Keratinocyte (primary cell): ENCODE results near the gene CYTH1. TPM values are rescaled to one million over a fixed set of nuclear protein-coding genes. Genes with fewer than 3 reads are reported as not detected.

Experiments
- DNase-seq: peaks from one replicate; pipeline ENCODE4 v3.0.0-alpha.2; 2011; ENCODE audit warnings: low read depth, missing footprints, low spot score
- FAIRE-seq: peaks from 2 replicates; lab custom pipeline; 2011; peaks lifted over from hg19 to GRCh38; lab: Jason Lieb, UNC
- H2AFZ ChIP-seq: 2 replicates; pipeline ENCODE4 v1.6.0; 2012; ENCODE audit warnings: low read length, control low read depth, inconsistent platforms; ENCODE audit not compliant: control insufficient read depth
- H3K27ac ChIP-seq: 2 replicates; pipeline ENCODE4 v1.5.1; 2011; ENCODE audit warnings: low read length; ENCODE audit not compliant: control insufficient read depth, insufficient read depth
- H3K27me3 ChIP-seq: 3 replicates; pipeline ENCODE4 v1.6.0; 2011; ENCODE audit warnings: low read length; ENCODE audit not compliant: control insufficient read depth, insufficient read depth; ENCODE audit errors: extremely low read depth
- H3K36me3 ChIP-seq, 2 experiments: 2 replicates in 1 of 2; 3 replicates in 1 of 2; pipeline ENCODE4 v1.5.1; 2011; ENCODE audit warnings: low read length in 2 of 2, mild to moderate bottlenecking in 1 of 2; ENCODE audit not compliant: control insufficient read depth in 2 of 2, insufficient read depth in 2 of 2; ENCODE audit errors: extremely low read depth in 1 of 2
- H3K4me1 ChIP-seq: 3 replicates; pipeline ENCODE4 v1.5.1; 2011; ENCODE audit warnings: low read length; ENCODE audit not compliant: control insufficient read depth, insufficient read depth; ENCODE audit errors: extremely low read depth
- H3K4me2 ChIP-seq: 3 replicates; pipeline ENCODE4 v1.6.0; 2011; ENCODE audit warnings: low read depth, low read length; ENCODE audit not compliant: control insufficient read depth, insufficient read depth; ENCODE audit errors: extremely low read depth
- H3K4me3 ChIP-seq, 3 experiments: fragments of 200-600 bp in 1 of 3; sonication (generic) in 1 of 3; 2 replicates in 2 of 3; 3 replicates in 1 of 3; pipeline ENCODE4 v1.5.1; 2011 to 2016; ENCODE audit warnings: low read length in 3 of 3, mild to moderate bottlenecking in 3 of 3, control low read depth in 2 of 3, inconsistent platforms in 1 of 3, low read depth in 1 of 3, mixed read lengths in 1 of 3, mixed run types in 1 of 3, moderate library complexity in 1 of 3; ENCODE audit not compliant: control insufficient read depth in 2 of 3, insufficient read depth in 2 of 3; ENCODE audit errors: extremely low read depth in 1 of 3
- H3K79me2 ChIP-seq: 2 replicates; pipeline ENCODE4 v1.6.0; 2012; ENCODE audit warnings: low read length; ENCODE audit not compliant: control insufficient read depth, insufficient read depth
- H3K9ac ChIP-seq: 3 replicates; pipeline ENCODE4 v1.6.0; 2011; ENCODE audit warnings: low read length; ENCODE audit not compliant: control insufficient read depth, insufficient read depth; ENCODE audit errors: extremely low read depth
- H3K9me1 ChIP-seq: 3 replicates; pipeline ENCODE4 v1.6.0; 2011; ENCODE audit warnings: low read length; ENCODE audit not compliant: control insufficient read depth, insufficient read depth; ENCODE audit errors: extremely low read depth
- H3K9me3 ChIP-seq: 2 replicates; pipeline ENCODE4 v1.5.1; 2012; ENCODE audit warnings: low read depth, low read length; ENCODE audit not compliant: control insufficient read depth
- H4K20me1 ChIP-seq: 3 replicates; pipeline ENCODE4 v1.6.0; 2011; ENCODE audit warnings: low read length; ENCODE audit not compliant: control insufficient read depth, insufficient read depth; ENCODE audit errors: extremely low read depth
- EZH2 ChIP-seq: IDR thresholded peaks from one replicate; pipeline ENCODE4 v1.6.1; 2012; ENCODE audit warnings: inconsistent platforms, mild to moderate bottlenecking, low read length, moderate library complexity
- dilution Hi-C: fragments of 300-500 bp; cut with MboI; formaldehyde crosslinking; loops from one replicate; pipeline ENCODE4 v1.7.0; 2020; ENCODE audit warnings: low sequenced_read_pairs; ENCODE audit not compliant: extremely low pct_ligation_motif_present
- polyA plus RNA-seq, 5 experiments: library from polyadenylated mRNA; depleted of rRNA in 3 of 5; stranded (reverse) in 3 of 5; stranded (forward) in 1 of 5; unstranded in 1 of 5; fragments of >200 nt; gene quantifications; 1 replicate in 1 of 5; 2 replicates in 3 of 5; 3 replicates in 1 of 5; pipeline versions ENCODE4 v1.2.1 to v1.2.3, GENCODE V29; 2011 to 2012; ENCODE audit warnings: missing spikeins in 2 of 5, low read depth in 1 of 5, low replicate concordance in 1 of 5
- TF ChIP-seq, protein P1 (sequence below), 3 experiments: IDR thresholded peaks in 1 of 3; conservative IDR thresholded peaks in 1 of 3; optimal IDR thresholded peaks in 1 of 3; 2 replicates in 2 of 3; 3 replicates in 1 of 3; pipeline versions ENCODE3 to v1.5.1; 2011; ENCODE audit warnings: low read length in 3 of 3, mild to moderate bottlenecking in 3 of 3, moderate library complexity in 2 of 3, control low read depth in 1 of 3, inconsistent platforms in 1 of 3; ENCODE audit not compliant: insufficient read depth in 2 of 3; ENCODE audit errors: extremely low read depth in 1 of 3

Gene CYTH1
- polyA plus RNA-seq, 1 donor (not counting 4 experiments of a cell fraction or from before 2014, with no cell fraction given), result 28.3 TPM

DNA sequence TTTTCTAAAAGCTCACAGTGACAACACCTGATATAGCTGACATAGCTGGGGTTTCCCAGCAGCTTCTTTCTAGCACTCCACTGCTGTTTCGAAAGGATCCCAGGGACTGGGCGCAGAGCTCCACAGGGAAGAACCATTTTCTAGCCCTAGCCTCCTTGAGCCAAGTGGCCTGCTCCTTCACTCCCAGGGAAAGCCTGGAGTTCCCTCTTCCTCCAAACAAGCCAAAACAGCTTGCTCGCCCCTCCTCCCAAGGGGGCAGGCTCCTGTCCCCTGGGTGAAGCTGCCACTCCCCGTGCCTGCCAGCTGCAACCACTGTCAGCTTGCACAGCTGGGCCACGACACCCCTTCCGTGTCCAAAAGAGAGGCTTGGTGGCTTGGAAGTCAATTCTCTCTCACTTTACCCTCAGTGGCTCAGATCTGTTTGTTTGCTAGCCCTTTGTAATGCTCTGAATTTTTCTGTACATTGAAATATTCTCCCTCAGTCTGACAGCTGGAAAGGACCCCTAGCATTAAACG lies 59.8 kb downstream of the CYTH1 start:
- Histone ChIP-seq H3K27me3 (no peaks in the 10 kb centered on the region), H3K27ac (no peak overlapping the region), H3K36me3 (no peaks in the 10 kb centered on the region), H4K20me1 (peaks cover 20% of the 10 kb centered on the region), H2AFZ (no peak overlapping the region), H3K4me1 (peaks cover 28% of the 10 kb centered on the region), H3K9ac (no peak overlapping the region), H3K9me1 (peaks cover 4% of the 10 kb centered on the region), H3K4me3 (no peak overlapping the region), H3K79me2 (peaks cover 90% of the 10 kb centered on the region), H3K9me3 (no peaks in the 10 kb centered on the region), H3K4me2 (peak overlapping the region; percentile 13)
- dilution Hi-C loops, result no loop called here
- DNase-seq (no peak), FAIRE-seq (no peak)
- TF ChIP-seq EZH2, result no peak
- TF ChIP-seq, protein P1, sequence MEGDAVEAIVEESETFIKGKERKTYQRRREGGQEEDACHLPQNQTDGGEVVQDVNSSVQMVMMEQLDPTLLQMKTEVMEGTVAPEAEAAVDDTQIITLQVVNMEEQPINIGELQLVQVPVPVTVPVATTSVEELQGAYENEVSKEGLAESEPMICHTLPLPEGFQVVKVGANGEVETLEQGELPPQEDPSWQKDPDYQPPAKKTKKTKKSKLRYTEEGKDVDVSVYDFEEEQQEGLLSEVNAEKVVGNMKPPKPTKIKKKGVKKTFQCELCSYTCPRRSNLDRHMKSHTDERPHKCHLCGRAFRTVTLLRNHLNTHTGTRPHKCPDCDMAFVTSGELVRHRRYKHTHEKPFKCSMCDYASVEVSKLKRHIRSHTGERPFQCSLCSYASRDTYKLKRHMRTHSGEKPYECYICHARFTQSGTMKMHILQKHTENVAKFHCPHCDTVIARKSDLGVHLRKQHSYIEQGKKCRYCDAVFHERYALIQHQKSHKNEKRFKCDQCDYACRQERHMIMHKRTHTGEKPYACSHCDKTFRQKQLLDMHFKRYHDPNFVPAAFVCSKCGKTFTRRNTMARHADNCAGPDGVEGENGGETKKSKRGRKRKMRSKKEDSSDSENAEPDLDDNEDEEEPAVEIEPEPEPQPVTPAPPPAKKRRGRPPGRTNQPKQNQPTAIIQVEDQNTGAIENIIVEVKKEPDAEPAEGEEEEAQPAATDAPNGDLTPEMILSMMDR (optimal IDR thresholded peaks at IDR 0.05 in 1 of 3, IDR thresholded peaks at IDR 0.05 in 1 of 3, conservative IDR thresholded peaks at IDR 0.05 in 1 of 3; ENCODE audit: extremely low read depth in 1 of 3, insufficient read depth in 2 of 3, low read length in 3 of 3), result no peak

DNA sequence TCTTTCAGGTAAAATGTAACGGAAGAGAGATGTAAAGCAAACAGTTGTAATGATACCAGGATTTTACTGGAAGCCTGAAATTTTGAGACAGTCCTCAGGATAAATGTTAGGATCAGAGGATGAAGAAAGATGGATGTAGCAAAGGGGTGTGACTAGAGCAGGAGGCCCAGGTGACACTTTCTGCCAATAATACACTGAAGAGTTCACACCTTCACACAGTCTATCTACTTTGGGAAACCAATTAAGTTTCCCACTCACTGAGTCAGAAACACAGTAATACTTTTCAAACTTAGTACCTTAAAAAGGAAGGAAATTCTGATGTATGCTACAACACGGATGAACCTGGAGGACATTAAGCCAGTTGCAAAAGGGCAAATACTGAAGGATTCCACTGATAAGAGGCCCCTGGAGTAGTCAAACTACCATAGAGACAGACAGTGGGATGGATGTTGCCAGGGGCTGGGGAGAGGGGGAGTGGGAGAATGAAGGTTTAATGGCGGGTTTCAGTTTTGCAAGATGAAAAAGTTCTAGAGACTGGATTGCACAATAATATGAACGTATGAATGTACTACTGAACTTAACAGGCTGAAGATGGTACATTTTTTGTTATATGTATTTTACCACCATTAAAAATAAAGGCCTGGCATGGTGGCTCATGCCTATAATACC lies 62.3 kb downstream of the CYTH1 start:
- Histone ChIP-seq H3K27me3 (no peaks in the 10 kb centered on the region), H3K4me2 (no peak overlapping the region), H3K4me1 (peaks cover 41% of the 10 kb centered on the region), H4K20me1 (peaks cover 13% of the 10 kb centered on the region), H3K36me3 (peaks cover 3 to 6% of the 10 kb centered on the region in 2 experiments), H3K9ac (no peak overlapping the region), H2AFZ (no peak overlapping the region), H3K27ac (no peak overlapping the region), H3K79me2 (peaks cover 93% of the 10 kb centered on the region), H3K9me3 (no peaks in the 10 kb centered on the region), H3K9me1 (peaks cover 8% of the 10 kb centered on the region), H3K4me3 (no peak overlapping the region)
- FAIRE-seq (no peak), DNase-seq (no peak)
- TF ChIP-seq, protein P1 (optimal IDR thresholded peaks at IDR 0.05 in 1 of 3, IDR thresholded peaks at IDR 0.05 in 1 of 3, conservative IDR thresholded peaks at IDR 0.05 in 1 of 3; ENCODE audit: extremely low read depth in 1 of 3, insufficient read depth in 2 of 3, low read length in 3 of 3), result no peak
- TF ChIP-seq EZH2, result no peak
- dilution Hi-C loops, result no loop called here
